NCI-H446 (cell line): ENCODE measurements around the gene CDH6.

ENCODE experiments used
- DNase-seq, 2 experiments: peaks; one replicate each; lab custom pipeline; 2025; lab: John Stamatoyannopoulos, UW

Gene CDH6

GRCh38 chr5:31197183-31197582 lies 3.7 kb downstream of the CDH6 start:
- no peak for DNase-seq

- DNase-seq, result no peak
Observed at GRCh38 chr5:31204958-31205357, 11.5 kb downstream of the CDH6 start.

- DNase-seq, result no peak
Observed at GRCh38 chr5:31208043-31208442, 14.6 kb downstream of the CDH6 start.

GRCh38 chr5:31209334-31209733 lies 15.8 kb downstream of the CDH6 start:
- DNase-seq, result no peak

GRCh38 chr5:31211098-31211497 lies 17.6 kb downstream of the CDH6 start:
- no peak for DNase-seq

GRCh38 chr5:31213257-31213656 lies 19.8 kb downstream of the CDH6 start:
- DNase-seq, result no peak

GRCh38 chr5:31213705-31214121 lies 20.2 kb downstream of the CDH6 start:
- DNase-seq, result no peak

- no peak for DNase-seq
Observed at GRCh38 chr5:31214229-31214628, 20.7 kb downstream of the CDH6 start.

- no peak for DNase-seq
Observed at GRCh38 chr5:31215236-31215635, 21.8 kb downstream of the CDH6 start.

- no peak for DNase-seq
Observed at GRCh38 chr5:31217446-31217845, 24.0 kb downstream of the CDH6 start.

- no peak for DNase-seq
Observed at GRCh38 chr5:31218978-31219377, 25.5 kb downstream of the CDH6 start.

GRCh38 chr5:31221001-31221400 lies 27.5 kb downstream of the CDH6 start:
- DNase-seq, result no peak

GRCh38 chr5:31225118-31225517 lies 31.6 kb downstream of the CDH6 start:
- no peak for DNase-seq

GRCh38 chr5:31225613-31226012 lies 32.1 kb downstream of the CDH6 start:
- DNase-seq, result no peak

GRCh38 chr5:31226651-31227050 lies 33.2 kb downstream of the CDH6 start:
- DNase-seq, result no peak

- DNase-seq, result no peak
Observed at GRCh38 chr5:31229266-31229665, 35.8 kb downstream of the CDH6 start.

- no peak for DNase-seq
Observed at GRCh38 chr5:31231177-31231838, 37.8 kb downstream of the CDH6 start.

GRCh38 chr5:31232273-31232888 lies 38.9 kb downstream of the CDH6 start:
- DNase-seq, result peak; percentile 53 to 82

GRCh38 chr5:31235381-31235780 lies 41.9 kb downstream of the CDH6 start:
- DNase-seq, result no peak

- no peak for DNase-seq
Observed at GRCh38 chr5:31236339-31236738, 42.9 kb downstream of the CDH6 start.

GRCh38 chr5:31237174-31237573 lies 43.7 kb downstream of the CDH6 start:
- peak in 1 of 2 experiments; percentile 19 for DNase-seq

GRCh38 chr5:31238497-31238896 lies 45.0 kb downstream of the CDH6 start:
- no peak for DNase-seq

- no peak for DNase-seq
Observed at GRCh38 chr5:31244921-31245320, 51.4 kb downstream of the CDH6 start.

GRCh38 chr5:31247381-31247780 lies 53.9 kb downstream of the CDH6 start:
- DNase-seq, result no peak
